Activated CD4-positive, alpha-beta T cell treated with anti-CD3 and anti-CD28 coated beads, Interleukin-2, amount 10 ng/mL, durations not matched to agents 7 days and 5 days (primary cell): ENCODE results near the gene MUS81. TPM values are rescaled to one million over a fixed set of nuclear protein-coding genes. Genes with fewer than 3 reads are reported as not detected.

Source experiments
- CTCF ChIA-PET: fragments of 350-600 bp; sonication (Branson Sonifier 250); formaldehyde crosslinking; loops from one replicate; lab custom pipeline; 2021; ENCODE audit warnings: antibody characterized with exemption; lab: Charles Lee
- POLR2A ChIA-PET: fragments of 350-600 bp; sonication (Branson Sonifier 250); formaldehyde crosslinking; loops from one replicate; lab custom pipeline; 2021; ENCODE audit warnings: antibody characterized with exemption; lab: Charles Lee
- DNase-seq: peaks from one replicate; pipeline ENCODE4 v3.0.0-alpha.2; 2020
- H3K27ac Mint-ChIP-seq: one replicate; pipeline ENCODE4 v1.8.0; 2021; ENCODE audit warnings: mild to moderate bottlenecking, moderate library complexity, mixed read lengths
- H3K27me3 Mint-ChIP-seq: one replicate; pipeline ENCODE4 v1.8.0; 2021; ENCODE audit warnings: mixed read lengths
- H3K36me3 Mint-ChIP-seq: one replicate; pipeline ENCODE4 v1.8.0; 2021; ENCODE audit warnings: low read depth, mixed read lengths
- H3K4me1 Mint-ChIP-seq: one replicate; pipeline ENCODE4 v1.8.0; 2021; ENCODE audit warnings: mixed read lengths
- H3K4me3 Mint-ChIP-seq: one replicate; pipeline ENCODE4 v1.8.0; 2021; ENCODE audit warnings: mild to moderate bottlenecking, moderate library complexity, mixed read lengths
- H3K9me3 Mint-ChIP-seq: one replicate; pipeline ENCODE4 v1.8.0; 2021; ENCODE audit warnings: mixed read lengths
- total RNA-seq, 2 experiments: library from RNA; stranded (reverse); gene quantifications; one replicate each; pipeline ENCODE4 v1.2.3, GENCODE V29; 2021

The MUS81 gene
- total RNA-seq, 2 experiments from 2014 or later = 96.6 to 108 TPM

GRCh38 chr11:65862941-65863888 is 3.0 kb downstream of the MUS81 start:
- peak overlapping the region; percentile 68 for H3K27ac Mint-ChIP-seq
- peaks cover 30% of the 10 kb centered on the region for H3K4me1 Mint-ChIP-seq
- H3K9me3 Mint-ChIP-seq = no peaks in the 10 kb centered on the region
- ChIA-PET POLR2A (no interaction called here), CTCF (interaction anchor here (0.7 to 25.8 kb wide), 5 partner anchors 7 to 151 kb away, joined by 3 to 590 read pairs (median 50); partner anchors contain the start of genes CCDC85B, CTSW, FIBP and KAT5)
- peaks cover 41% of the 10 kb centered on the region for H3K36me3 Mint-ChIP-seq
- H3K27me3 Mint-ChIP-seq = no peaks in the 10 kb centered on the region
- H3K4me3 Mint-ChIP-seq = peak overlapping the region; percentile 44
- no peak for DNase-seq

GRCh38 chr11:65863889-65864705 is 3.9 kb downstream of the MUS81 start:
- no peak overlapping the region for H3K4me3 Mint-ChIP-seq
- H3K4me1 Mint-ChIP-seq = peaks cover 28% of the 10 kb centered on the region
- CTCF ChIA-PET = interaction anchor here (1.7 to 25.8 kb wide), 3 partner anchors 10 to 23 kb away, joined by 4 to 590 read pairs (median 50); partner anchors contain the start of genes CCDC85B, CTSW and FIBP
- no peaks in the 10 kb centered on the region for H3K27me3 Mint-ChIP-seq
- H3K36me3 Mint-ChIP-seq = peaks cover 41% of the 10 kb centered on the region
- H3K9me3 Mint-ChIP-seq = no peaks in the 10 kb centered on the region
- no peak for DNase-seq
- POLR2A ChIA-PET = no interaction called here
- H3K27ac Mint-ChIP-seq = no peak overlapping the region

- POLR2A ChIA-PET = no interaction called here
- Mint-ChIP-seq H3K36me3 (peaks cover 41% of the 10 kb centered on the region), H3K4me3 (no peak overlapping the region)
These were observed 4.7 kb downstream of the MUS81 start for GRCh38 chr11:65864706-65865471.

GRCh38 chr11:65865550-65866172 is 5.4 kb downstream of the MUS81 start:
- Mint-ChIP-seq H3K4me3 (no peak overlapping the region), H3K27ac (peak overlapping the region; percentile 13), H3K4me1 (peaks cover 32% of the 10 kb centered on the region), H3K36me3 (peaks cover 40% of the 10 kb centered on the region), H3K27me3 (no peaks in the 10 kb centered on the region), H3K9me3 (no peaks in the 10 kb centered on the region)
- no peak for DNase-seq
- ChIA-PET CTCF (interaction anchor here (1.7 to 25.8 kb wide), 2 partner anchors 8 to 22 kb away, joined by 4 to 590 read pairs; partner anchors contain the start of genes CCDC85B, CTSW and FIBP), POLR2A (no interaction called here)

More at GRCh38 chr11:65864706-65865471, 4.7 kb downstream of the MUS81 start:
- CTCF ChIA-PET = interaction anchor here (1.7 to 25.8 kb wide), 2 partner anchors 9 to 23 kb away, joined by 4 to 590 read pairs; partner anchors contain the start of genes CCDC85B, CTSW and FIBP
- no peak for DNase-seq
- Mint-ChIP-seq H3K9me3 (no peaks in the 10 kb centered on the region), H3K4me1 (peaks cover 29% of the 10 kb centered on the region), H3K27me3 (no peaks in the 10 kb centered on the region), H3K27ac (no peak overlapping the region)

DNA sequence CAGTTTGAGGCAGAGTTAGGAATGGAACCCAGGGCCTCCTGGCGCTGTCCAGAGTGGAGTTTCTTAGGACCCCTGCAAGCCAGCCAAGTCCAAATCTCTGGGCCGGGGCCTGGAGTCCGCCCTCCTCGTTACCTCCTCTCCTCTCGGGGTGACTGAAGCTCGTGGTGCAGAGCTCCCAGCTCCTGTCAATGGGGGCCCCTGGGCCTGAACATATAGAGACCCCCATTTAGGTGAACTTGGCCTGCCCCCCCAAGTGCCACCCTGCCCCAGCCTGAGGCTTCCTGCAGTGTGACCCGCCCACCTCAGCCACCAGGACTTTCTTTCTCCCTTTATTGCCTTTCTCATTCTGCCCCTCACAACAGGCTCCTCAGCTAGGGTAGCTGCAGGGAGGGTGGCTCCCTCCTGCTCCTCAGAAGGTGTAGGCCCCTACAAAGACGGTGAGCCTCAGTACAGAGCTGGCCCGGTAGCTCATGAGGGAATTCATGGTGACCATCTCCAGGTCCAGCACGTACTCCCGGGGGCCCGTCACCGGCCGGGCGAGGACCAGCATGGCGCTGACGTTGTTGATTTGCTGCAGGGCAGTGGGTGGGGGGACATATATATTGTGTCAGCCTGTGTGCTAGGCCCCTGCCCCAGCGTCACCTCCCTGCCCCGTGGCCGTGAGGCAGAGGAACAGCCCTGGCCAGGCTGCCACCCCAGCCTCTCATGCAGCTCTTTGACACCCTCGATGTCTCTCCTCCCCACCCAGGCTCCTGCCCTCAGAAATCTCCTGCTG is 6.5 kb downstream of the MUS81 start:
- Mint-ChIP-seq H3K36me3 (peaks cover 34% of the 10 kb centered on the region), H3K27me3 (no peaks in the 10 kb centered on the region), H3K9me3 (no peaks in the 10 kb centered on the region), H3K4me3 (no peak overlapping the region), H3K4me1 (peaks cover 35% of the 10 kb centered on the region), H3K27ac (peak overlapping the region; percentile 68)
- ChIA-PET POLR2A (no interaction called here), CTCF (interaction anchor here (25.8 kb wide), 1 partner anchor 21 kb away, joined by 590 read pairs; the partner anchor contains the start of genes CCDC85B, CTSW and FIBP)
- DNase-seq = no peak

GRCh38 chr11:65867284-65868071 is 7.2 kb downstream of the MUS81 start:
- H3K4me1 Mint-ChIP-seq = peaks cover 33% of the 10 kb centered on the region
- H3K9me3 Mint-ChIP-seq = no peaks in the 10 kb centered on the region
- no peak overlapping the region for H3K4me3 Mint-ChIP-seq
- no peak for DNase-seq
- H3K27me3 Mint-ChIP-seq = no peaks in the 10 kb centered on the region
- ChIA-PET CTCF (interaction anchor here (1.6 to 25.8 kb wide), 3 partner anchors 7 to 156 kb away, joined by 5 to 590 read pairs (median 86); partner anchors contain the start of genes CCDC85B, CFL1, CTSW and FIBP), POLR2A (no interaction called here)
- peak overlapping the region; percentile 68 for H3K27ac Mint-ChIP-seq
- H3K36me3 Mint-ChIP-seq = peaks cover 31% of the 10 kb centered on the region

GRCh38 chr11:65868076-65868667 is 7.9 kb downstream of the MUS81 start:
- H3K36me3 Mint-ChIP-seq = peaks cover 25% of the 10 kb centered on the region
- CTCF ChIA-PET = interaction anchor here (1.6 to 25.8 kb wide), 4 partner anchors 8 to 157 kb away, joined by 5 to 590 read pairs (median 46); partner anchors contain the start of genes CCDC85B, CFL1, CTSW and FIBP
- no peak for DNase-seq

DNA sequence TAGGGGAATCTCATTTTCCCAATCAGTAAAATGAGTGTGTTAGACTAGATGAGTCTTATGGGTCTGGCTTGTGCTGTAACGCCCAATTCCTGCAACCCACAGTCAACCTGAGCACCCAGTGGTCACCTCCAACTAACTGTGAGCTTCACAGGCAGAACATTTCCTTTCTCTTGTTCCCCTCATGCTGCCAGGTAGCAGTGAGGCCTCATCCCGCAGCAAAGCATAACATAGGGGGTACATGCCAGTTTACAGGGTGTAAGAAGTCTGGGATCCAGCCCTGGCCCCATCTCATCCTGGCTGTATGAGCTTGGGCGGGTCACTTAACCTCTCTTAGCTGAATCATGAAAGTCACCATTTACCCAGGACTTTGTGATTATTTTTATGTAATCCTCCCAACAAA is 8.7 kb downstream of the MUS81 start:
- H3K27ac Mint-ChIP-seq = peak overlapping the region; percentile 66
- H3K9me3 Mint-ChIP-seq = no peaks in the 10 kb centered on the region
- DNase-seq = no peak
- ChIA-PET CTCF (interaction anchor here (1.6 to 25.8 kb wide), 4 partner anchors 9 to 157 kb away, joined by 5 to 590 read pairs (median 46); partner anchors contain the start of genes CCDC85B, CFL1, CTSW and FIBP), POLR2A (interaction anchor here (1.1 kb wide), 1 partner anchor 9 kb away, joined by 3 read pairs; the partner anchor contains the start of gene MUS81)
- peaks cover 35% of the 10 kb centered on the region for H3K4me1 Mint-ChIP-seq
- no peaks in the 10 kb centered on the region for H3K27me3 Mint-ChIP-seq
- peaks cover 20% of the 10 kb centered on the region for H3K36me3 Mint-ChIP-seq
- H3K4me3 Mint-ChIP-seq = no peak overlapping the region

More at GRCh38 chr11:65868076-65868667, 7.9 kb downstream of the MUS81 start:
- Mint-ChIP-seq H3K4me3 (no peak overlapping the region), H3K4me1 (peaks cover 30% of the 10 kb centered on the region), H3K27ac (no peak overlapping the region), H3K9me3 (no peaks in the 10 kb centered on the region), H3K27me3 (no peaks in the 10 kb centered on the region)
- POLR2A ChIA-PET = no interaction called here

- Mint-ChIP-seq H3K4me3 (no peak overlapping the region), H3K4me1 (peaks cover 36% of the 10 kb centered on the region), H3K36me3 (peaks cover 15% of the 10 kb centered on the region), H3K9me3 (no peaks in the 10 kb centered on the region), H3K27me3 (no peaks in the 10 kb centered on the region), H3K27ac (peak overlapping the region; percentile 22)
- ChIA-PET POLR2A (interaction anchor here (1.1 kb wide), 1 partner anchor 10 kb away, joined by 3 read pairs; the partner anchor contains the start of gene MUS81), CTCF (interaction anchor here (0.6 to 25.8 kb wide), 6 partner anchors 9 to 119 kb away, joined by 3 to 590 read pairs (median 6); partner anchors contain the start of genes CCDC85B, CFL1, CTSW and FIBP)
- no peak for DNase-seq
These were observed 9.5 kb downstream of the MUS81 start for GRCh38 chr11:65869643-65870306.
